GM18858 (cell line): ENCODE data around the gene BTBD9.
A peak's percentile ranks its signal among the peaks of the same experiment; 100 is the strongest.

Experiments
- ATAC-seq: cut with Tn5 transposase; IDR thresholded peaks from one replicate; pipeline ENCODE4 v1.9.1; 2021; ENCODE audit not compliant: unreplicated experiment

The BTBD9 gene

DNA sequence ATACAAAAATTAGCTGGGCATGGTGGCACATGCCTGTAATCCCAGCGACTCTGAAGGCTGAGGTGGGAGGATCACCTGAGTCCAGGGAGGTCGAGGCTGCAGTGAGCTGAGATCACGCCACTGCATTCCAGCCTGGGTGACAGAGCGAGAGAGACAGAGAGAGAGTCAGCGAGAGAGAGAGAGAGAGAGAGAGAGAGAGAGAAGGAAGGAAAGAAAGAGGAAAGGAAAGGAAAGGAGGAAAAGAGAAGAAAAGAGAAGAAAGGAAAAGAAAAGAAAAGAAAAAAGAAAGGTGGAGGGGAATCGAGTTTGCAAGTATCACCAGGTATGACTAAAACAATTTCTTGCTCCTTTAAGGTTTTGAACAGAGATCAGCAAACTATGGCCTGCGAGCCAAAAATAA lies 152.3 kb downstream of the BTBD9 start:
- no peak for ATAC-seq

DNA sequence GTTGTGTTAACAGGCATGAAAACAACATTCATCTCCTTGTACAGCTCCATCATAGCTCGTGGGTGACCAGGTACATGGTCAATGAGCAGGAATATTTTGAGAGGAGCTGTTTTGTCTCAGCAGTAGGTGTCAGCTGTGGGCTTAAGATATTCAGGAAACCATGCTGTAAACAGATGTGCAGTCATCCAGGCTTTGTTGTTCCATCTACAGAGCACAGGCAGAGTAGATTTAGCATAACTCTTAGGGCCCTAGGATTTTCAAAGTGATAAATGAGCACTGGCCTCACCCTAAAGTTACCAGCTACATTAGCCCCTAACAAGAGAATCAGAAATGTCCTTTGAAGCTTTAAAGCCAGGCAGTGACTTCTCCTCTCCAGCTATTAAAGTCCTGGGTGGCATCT lies 154.2 kb downstream of the BTBD9 start:
- no peak for ATAC-seq

DNA sequence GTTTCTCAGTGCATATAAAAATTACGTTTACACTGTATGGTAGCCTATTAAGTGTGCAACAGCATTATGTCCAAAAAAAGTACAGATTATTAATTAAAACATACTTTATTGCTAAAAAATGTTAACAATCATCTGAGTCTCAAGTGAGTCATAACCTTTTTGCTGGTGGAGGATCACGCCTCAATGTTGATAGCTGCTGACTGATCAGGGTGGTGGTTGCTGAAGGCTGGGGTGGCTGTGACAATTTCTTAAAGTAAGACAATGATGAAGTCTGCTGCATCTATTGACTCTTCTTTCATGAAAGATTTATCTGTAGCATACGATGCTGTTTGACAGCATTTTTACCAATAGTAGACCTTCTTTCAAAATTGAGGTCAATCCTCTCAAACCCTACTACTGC lies 155.1 kb downstream of the BTBD9 start:
- ATAC-seq, result no peak

DNA sequence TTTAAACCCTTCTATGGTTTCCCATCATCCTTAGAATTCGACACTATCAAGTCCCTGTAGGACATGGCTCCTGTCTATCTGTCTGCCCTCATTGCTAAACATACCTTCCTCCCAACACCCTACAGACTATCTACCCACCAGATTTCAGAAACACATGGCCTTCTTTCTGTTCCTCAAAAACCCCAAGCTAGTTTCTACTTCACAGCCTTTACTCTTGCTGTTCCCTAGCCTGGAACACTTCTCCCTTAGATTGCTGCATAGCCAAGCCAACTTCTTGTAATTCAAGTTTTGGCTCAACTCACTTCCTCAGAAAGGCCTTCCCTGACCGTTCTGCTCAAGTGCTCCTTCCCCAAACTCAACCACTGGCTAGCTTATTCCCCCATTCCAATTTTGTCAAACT lies 156.2 kb downstream of the BTBD9 start:
- peak; percentile 81 for ATAC-seq

DNA sequence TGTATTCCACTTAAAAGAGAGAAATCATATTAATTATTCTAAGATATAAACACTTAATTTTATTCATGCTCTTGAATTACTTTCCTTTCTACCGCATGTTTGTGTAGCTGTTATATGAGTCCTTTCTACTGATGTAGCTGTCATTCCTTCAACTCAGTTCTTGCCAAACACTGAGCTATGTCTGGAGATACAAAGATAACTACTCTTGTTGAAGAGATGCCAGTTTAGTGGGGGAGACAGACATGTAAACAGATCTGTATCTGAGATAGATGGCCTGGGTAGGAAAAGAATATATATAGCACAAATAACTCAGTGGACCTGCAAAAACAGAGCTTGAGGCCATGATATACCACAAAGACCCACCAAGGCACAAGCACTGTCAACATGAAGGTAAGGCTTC lies 157.3 kb downstream of the BTBD9 start:
- ATAC-seq, result no peak

DNA sequence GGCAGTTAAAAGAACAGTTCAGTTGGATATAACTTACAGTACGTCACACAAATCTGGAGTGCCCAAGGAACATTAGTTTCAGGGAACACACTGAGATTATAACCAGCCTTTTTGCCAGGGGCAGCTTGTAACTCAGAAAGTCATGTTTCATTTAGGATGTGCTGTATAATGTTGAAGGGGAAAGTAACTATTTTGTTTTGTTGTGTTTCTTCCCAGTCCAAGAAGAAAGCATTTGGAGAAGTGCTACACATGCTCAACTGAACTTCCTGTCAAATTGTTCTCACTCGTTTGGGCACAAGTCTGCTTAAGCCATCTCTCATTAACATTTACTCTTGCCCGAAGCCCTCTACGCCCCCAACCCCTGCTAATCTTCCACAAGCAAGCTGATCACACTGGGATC lies 157.9 kb downstream of the BTBD9 start:
- no peak for ATAC-seq

DNA sequence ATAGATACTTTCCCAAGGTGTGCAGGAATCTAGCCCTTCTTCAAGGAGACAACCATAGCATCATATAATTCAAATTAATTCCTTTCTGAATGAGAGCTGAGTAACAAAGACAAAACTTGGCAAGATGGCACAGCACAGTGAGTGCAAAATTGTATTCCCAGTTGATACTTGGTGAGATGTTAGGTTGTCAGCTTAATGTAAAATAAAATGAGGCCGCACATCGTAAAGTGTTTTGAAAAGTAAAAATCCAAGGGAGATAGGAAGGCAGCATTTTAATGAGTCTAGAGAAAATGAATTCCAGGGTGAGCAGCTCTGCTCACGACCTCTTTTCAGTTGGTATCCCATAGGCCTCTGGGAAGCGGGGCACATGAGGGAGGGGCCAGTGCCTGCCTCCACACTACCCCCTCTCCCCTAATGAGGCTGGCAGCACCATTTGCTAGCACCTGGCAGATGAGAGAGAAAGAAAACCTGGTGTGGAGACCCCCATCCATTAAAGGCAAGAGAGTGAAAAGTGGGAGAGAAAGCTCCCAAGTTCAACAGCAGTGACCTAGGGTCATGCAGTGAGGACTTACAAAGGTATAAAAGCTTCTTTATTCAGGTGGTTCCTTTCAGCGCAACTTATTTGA lies 158.4 kb downstream of the BTBD9 start:
- no peak for ATAC-seq

DNA sequence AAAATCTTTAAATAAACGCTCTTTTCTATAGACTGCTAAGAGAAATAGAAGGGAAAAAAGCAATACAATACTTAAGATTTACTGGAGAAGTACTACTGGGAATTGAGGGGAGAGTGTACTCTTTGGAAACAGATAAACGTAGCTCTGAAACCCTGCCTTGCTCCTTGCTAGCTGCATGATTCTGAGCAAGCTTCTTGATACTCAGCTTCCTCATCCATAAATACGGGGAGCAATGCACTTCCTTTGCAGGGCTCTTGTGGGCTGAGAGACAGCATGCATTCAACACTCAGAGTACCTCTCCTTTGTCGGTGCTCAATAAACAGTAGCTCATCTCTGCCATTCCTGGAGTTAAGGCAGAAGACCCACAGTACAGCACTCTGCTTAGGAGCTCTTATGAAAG lies 159.7 kb downstream of the BTBD9 start:
- no peak for ATAC-seq

DNA sequence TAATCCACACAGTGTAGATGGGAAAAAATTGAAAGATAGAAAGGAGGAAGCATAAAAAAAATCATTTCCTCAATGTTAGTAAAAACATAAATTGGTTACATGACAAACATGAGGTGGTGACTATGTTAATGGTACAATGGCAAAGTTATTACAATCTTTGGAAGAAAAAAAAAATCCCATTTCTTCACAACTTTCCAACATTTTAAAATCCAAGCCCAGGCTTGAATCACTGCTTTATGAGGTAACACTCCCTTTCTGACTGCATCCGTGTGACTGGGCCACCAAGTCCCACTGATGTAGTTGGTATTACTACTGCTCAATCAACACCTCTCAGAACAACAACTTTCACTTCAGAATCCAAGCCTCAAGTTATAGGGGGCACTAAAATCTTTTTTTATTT lies 160.4 kb downstream of the BTBD9 start:
- ATAC-seq, result no peak

DNA sequence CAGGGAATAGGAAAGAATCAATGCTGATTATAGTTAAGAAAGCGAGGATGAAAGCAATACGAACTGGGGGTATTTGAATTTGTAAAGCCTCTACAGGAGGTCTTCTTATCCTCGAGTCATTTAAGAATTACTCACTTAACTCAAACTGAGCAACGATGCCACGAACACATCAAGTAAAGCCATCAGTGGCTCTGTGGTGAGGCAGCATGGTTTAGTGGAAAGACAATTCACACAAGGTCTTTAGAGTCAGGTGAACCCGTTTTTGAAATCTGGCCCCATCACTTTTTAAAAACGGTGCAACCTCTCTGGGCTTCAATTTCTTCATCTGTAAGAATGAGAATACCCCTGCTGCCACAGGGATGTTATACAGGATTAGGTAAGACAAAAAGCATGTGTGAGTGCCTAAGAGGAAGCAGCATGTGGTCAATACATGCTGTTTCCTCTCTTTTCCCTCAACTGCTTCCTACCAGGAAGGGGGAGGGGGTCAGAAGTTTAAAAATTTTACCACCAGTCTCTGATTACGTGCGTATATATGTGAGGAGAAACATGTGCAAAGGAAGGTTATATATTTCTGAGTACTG lies 162.0 kb downstream of the BTBD9 start:
- no peak for ATAC-seq

DNA sequence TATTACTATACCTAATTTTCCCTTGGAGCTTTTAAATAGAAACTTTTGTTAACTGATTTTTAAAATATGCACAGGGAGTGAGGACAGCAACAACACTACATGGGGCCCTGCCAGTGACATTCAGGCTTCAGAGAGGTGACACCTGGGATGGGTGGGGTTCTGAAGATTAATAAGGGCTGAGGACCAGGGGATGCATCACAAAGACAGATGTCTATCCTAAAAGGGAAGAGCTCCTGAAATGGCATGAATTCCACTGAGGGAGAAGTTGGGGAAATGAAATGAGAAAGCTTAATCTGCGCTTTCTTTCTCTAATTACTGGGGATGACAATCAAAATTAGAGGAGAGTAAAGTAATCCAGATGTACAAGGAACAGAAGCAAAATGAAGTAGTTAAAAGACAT lies 162.8 kb downstream of the BTBD9 start:
- no peak for ATAC-seq

DNA sequence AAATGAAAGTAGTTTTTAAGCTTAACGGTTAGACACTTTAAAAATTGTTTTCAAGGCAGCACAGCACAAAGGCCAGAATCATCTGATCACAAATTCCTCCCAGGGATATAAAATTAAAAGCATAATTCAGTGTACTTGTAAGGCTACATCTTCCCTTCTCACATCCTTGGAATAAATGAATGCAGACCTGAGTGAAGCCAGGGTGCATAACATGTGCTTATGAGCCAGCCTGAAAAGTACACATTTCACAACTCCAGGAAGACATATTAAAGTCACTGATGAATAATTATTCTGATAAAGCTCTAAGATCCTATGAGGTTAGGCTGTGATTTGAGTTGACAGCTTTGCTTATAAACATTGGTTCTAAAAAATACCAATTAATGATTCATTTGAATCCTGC lies 163.6 kb downstream of the BTBD9 start:
- no peak for ATAC-seq

DNA sequence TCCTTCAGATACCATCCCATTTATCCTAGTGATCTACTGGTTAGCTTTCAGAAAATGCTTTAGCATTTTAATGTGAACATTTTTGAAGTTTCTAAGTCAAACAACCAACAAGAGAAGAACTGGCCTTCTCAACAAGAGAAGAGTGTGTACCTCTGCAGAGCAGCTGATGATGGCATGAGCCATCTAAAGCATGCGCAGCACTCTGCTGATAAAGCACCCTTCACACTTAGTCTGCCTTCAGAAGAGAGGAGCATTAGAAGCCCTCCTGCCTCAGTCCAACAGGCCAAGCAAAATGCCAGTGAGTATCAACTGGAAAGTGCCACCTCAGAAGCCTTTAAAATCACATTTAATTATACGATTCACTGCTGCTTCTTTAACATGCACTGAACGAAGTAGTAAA lies 169.2 kb downstream of the BTBD9 start:
- ATAC-seq, result no peak

DNA sequence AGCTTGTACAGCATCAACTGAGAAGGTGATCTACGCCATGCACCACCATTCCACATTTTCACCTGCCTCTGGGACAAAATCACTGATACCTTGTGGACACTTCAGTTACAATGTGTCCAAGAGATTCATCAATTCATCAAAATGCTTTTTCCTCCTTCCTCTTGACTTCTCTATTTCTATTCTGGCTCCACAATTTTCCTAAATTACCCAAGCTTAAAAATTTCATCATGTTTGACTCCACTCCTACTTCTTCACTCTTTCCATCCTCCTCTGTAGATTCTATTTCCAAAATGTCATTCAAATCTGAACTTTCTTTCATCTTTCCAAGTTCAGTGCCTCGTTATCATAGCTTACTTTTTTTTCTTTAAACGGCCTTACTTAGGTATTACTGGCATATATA lies 172.2 kb downstream of the BTBD9 start:
- ATAC-seq, result no peak

DNA sequence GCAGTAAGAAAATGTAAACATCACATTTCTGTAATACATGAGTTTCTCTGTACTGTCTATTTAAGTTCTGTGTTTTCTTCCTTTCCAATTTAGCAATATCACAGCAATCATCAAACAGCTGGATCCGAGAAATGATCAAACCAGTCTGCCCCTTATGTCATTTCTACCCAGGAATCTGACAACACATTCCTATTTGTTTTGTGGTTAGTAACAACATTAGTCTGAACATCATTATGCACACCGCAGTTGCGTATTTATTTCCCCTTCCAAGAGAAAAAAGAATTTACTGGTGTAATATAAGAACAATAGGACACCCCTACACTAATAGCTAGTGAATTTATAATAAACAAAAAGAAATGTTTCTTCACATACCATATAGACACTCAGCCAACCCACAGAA lies 179.5 kb downstream of the BTBD9 start:
- no peak for ATAC-seq

DNA sequence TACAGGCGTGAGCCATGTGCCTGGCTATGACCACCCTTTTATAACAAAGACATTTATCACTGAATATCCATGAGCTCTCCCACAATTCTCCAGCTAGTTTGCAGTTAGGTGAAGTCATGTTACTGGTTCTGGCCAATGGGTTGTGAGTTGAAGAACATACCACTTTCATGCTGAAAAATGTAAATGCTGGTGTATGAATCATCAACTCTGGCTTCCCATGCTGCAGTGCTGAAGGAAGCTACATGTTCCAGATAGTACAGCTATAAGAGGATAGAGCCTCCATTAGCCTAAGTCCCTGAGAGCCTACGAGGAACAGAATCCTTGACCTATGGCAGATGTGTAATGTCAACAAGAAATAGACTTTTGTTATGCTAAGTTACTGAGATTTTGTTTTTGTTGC lies 180.4 kb downstream of the BTBD9 start:
- no peak for ATAC-seq

DNA sequence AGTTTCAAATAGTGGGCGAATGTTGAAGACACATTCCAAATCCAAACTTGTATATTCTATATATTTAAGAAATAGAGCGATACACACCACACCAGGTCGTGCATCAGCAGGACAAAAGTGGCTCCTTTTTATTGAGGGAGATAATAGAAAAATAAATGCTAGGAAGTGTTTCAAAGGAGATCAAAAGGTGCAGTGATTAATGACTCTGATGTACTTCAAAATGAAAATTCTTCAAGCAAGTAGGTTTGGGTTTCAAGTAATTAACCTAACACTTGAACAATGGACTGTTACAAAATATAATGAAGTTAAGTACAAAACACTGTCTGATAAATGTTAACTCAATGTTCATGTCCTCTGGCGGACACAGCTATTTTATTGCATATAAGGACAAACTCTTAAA lies 185.9 kb downstream of the BTBD9 start:
- no peak for ATAC-seq

DNA sequence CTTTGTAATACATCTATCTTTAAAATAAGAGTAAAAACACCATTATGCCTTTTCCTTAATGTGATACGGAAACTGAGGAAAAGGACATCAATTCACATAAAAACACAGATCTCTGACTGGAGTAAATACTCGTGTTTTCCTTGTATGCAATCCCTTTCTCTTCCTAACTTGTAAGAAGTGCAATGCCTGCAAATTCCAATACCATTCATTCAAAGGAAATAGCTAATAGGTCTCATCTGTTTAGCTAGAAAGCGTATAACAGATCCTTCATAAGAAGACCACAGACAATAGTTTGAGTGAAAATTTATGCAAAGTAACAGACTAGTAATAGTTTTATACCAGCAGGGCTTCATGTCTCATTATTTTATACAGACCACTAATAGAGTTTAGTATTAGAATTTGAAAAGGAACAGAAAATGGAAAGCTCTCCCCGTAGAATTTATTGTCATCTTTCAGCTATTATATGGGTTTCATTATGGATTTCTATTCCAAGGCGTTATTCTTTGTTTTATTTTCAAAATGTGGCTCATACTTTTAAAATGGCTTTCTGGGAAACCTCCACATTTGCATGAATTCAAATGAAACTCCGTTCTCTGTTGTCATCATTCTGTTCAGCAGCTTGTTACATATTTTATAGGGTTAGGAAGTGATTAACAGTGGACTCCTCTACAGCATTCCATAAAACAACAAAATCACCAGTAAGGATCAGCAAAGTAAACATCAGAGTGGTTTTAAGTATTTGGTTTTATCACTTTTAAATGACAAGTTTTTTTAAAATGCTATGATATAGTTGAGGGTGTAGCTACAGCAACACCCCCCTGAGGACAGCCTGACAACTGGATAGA lies 186.7 kb downstream of the BTBD9 start:
- no peak for ATAC-seq

DNA sequence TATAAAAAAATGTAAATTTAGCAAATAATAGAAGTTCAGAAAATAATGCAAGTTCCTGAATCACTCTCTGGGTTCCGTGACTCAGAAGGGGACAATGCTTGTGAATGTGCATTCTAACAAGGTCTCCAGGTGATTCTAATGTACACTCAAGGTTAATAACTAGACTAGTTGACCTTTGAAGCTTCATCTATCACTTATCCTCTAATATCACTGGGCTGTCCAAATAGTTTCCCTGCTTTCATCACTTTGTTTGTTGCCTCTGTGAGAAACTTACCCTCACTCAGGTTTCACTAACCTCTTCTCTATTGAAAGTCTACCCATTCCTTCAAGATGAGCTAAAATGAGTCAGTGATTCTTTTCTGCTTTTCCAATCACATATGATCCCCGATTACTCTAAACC lies 189.0 kb downstream of the BTBD9 start:
- ATAC-seq, result no peak

DNA sequence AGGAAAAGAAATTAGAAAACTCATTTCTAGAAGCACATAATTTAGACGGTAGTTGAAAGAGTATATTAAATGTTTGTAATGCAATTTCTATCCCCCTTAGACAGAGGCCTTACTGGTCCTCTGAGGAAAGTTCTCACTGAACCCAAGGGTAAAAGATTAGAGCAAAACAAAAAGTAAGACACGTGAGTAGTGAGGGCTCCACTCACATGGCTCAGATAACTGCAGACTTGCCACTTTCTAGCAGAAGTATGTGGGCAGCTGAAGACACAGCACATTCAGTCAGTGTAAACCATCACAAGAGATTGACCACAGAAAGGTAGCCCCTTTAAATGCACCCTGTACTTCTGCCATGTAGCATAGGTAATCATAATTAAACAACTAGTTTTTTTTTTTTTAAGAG lies 193.8 kb downstream of the BTBD9 start:
- ATAC-seq, result no peak

DNA sequence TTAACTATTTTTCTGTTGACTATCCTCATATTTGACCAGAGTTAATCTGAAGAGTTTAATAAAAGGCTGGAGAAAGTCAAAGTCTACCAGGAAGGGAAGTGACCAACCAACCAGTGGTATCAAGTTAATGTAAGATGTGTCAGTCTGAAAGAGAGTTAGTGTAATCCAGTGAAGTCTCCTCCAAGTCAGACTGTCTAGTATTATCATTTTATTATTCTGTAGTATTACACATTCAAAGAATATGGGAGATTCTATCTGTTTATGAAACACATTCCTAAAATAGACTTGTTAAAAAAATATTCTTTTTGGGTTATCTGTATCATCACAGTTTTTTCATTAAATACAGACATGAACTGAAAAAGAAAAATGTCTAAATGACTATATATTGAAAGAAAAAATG lies 194.4 kb downstream of the BTBD9 start:
- no peak for ATAC-seq

DNA sequence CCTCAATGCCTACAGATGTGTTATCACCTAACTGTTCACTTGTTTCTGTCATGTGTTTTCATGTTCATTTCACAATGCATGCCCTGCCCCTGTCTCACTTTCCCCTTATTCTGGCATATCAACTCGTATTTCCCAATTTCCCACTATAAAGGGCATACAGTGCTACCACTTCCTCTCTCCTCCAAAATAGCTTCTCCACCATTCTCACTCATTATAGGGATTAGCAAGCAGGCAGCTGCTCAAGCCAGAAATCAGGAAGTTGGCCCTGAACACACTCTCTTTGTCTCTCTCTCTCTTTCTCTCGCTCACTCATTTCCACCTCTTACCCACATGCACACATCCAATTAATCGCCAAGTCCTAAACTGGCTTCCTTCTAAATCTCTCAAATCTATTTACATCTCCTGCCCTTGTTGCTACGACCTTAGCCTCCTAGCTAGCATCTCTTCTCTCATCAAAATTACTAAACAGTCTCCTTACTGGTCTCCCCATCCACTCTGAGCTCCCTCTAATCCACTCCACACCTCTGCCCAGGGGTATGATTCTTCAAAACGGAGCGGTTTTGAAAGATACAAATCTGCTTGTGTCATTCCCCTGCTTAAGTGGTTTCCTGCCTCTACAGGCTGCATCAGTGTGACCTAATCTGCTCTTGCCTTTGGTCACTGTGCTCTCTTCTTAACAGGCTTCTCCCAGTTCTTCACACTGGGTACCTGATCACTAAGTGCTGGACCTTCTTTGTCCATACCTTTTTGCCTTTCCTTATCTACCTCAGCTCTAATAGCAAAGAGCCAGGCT lies 196.2 kb downstream of the BTBD9 start:
- no peak for ATAC-seq
